Activated CD4-positive, alpha-beta T cell treated with anti-CD3 and anti-CD28 coated beads, Interleukin-2, amount 50 U/mL, for 24 hours (primary cell): ENCODE measurements around the gene TCF3.
"Not testable (repeated sequence)": the region's sequence is repeated elsewhere in the genome, so short reads cannot be mapped to it uniquely, and the experiment has no call there.

Source experiments
- DNase-seq, 2 donors: peaks; one replicate each; pipeline ENCODE4 v3.0.0-alpha.2; 2020; ENCODE audit warnings: low read depth in 1 of 2, low spot score in 1 of 2

Gene TCF3

DNA sequence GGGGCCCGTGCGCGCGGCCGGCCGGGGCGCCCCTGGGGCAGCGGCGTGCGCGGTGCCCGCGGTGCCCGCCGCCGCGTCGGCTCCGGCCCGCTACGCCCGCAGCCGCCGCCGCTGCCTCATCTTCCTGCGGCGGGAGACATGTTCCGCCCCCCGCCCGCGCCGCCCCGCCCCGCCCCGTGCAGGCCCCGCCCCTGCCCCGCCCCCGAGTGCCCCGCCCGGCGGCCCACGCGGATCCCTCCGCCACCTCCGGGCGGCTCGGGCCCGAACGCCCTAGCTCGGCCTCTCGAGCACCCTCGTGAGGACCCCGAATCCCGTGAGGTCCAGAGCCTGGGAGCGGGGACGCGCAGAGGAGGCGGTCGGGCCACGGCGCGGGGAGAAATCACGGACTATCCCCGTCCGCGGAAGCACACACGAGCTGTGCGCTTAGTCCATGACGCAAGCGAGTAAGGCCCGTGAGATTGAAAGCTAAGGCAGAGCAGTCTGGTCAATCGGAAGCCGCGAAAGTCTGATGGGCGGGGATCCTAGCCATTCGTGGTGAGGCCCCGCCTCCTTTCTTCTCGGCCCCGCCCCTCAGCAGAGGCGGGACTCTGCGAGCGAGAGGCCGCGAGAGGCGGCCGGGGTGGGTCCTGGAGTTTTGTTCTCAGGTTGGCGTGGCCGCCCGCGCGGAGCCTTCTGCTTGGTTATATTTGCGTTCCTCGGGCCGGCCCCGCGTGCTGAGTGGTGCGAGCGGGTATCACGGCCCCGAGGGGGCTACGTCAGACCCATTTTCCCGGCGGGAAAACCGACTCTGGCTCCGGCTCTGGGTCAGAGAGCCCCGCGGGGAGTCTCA lies at the start of gene TCF3:
TCF3 (minus strand) TSS at position 145 of the 829 bp plus-strand sequence. CDS start 2,367 bp downstream, outside the sequence.
- peak; percentile 97 to 98 for DNase-seq

DNA sequence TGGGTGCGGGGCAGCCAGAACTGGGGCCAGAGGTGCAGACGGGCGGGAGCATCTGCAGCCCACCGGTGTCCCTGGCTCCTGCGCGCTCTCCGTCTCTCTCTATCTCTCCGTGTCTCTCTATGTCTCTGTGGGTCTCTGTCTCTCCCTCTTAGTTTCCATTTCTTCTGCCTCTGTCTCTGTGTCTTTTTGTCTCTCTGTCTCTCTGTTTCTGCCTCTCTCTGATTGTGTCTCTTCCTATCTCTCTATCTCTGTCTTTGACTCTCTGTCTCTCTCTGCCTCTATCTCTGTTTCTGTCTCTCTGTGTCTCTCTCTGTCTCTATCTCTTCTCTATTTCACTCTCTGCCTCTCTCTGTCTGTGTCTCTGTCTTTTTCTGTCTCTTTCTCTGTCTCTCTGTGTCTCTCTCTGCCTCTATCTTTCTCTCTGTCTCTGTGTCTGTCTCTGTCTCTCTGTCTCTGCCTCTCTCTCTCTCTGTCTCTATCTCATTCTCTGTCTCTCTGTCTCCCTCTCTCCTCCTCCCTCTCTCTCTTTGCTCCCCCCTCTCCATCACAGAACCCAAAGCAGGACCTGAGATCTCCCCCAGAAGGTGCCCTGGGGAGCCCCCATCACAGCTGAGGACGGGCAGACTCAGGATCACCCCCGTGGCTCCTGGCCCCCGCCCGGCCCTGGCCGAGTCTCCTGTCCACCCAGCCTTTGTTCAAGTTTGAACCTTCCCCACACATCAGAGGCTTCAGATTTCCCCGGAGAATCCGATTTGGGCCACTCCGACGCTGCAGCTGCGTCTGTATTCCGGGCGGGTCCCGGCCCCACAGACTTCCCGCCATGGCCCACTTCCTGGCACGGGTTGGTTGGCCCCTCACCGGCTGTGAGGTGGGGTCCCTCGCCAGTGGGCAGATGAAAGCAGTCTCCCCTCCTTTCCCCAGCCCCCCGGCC lies 48.6 kb upstream of the TCF3 start:
- no peak for DNase-seq

DNA sequence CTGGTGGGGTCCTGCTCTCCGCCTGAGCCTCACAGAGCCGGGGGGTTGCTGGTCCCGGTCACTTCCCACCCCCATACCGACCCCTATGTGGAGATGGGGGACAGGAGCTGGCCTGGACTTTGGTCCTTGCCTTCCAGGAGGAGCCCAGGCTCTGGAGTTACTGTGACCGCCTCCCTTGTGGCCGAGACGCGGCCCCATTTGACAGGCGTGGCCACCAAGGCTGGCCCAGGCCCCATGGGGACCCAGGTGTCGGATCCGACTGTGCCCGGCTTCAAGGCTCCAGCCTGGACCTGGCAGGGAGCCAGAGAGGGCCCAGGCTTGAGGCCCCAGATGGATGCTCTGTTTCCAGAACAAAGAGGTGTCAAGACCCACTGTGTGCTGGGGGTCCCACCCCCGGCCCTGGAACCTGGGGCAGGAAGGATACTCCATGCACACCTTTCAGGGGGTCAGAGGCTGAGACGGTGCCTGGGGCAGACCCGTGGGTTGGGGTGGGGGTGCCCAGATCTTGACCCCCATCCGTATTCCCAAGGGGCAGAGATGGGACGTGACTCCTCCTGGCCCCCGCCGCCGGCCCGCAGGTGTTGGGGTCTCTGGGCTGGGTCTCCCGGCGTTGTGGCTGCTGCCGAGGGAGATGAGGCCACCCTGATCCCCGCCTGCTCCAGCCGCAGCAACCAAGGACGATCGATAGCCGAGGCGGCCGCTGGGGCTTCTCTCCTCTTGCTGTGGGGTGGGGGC lies 47.8 kb upstream of the TCF3 start:
- no peak for DNase-seq

DNA sequence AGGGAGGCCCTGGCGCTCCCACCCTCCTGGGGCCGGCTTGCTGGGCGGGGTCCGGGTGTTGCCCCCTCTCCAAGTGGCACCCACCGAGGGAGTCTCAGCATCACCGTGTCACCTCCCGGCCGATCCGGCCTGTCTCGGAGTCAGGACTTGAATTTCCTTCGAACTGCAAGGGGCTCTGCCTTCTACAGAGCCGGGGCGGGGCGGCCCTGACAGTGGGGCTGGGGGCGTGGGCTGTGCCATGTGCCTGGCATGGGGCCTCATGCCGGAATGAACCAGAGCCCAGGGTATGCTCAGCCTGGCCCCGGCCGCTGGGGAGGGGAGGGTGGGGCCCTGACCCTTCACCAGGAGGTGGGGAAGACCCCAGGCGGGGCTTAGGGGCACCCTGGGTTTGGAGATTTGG lies 47.0 kb upstream of the TCF3 start:
- no peak for DNase-seq

DNA sequence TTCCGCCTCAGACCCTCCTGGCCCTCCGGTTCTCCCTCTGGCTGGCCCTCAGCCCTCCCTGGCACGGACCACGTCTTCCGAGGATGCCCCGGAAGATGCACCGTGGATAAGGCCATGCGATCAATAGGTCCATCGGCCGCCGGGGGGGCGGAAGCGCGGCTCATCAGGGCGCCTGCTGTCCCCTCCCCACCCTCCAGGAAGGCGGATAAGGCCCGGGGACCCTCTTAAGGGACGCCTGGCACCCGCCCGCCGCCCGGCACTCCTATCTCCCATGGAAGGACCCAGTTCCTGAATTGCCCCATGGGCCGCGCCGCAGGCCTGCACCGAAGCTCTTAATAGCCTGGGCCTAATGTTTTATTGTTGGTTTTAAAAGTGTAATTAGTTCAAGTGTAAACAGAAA lies 46.2 kb upstream of the TCF3 start:
- DNase-seq, result no peak

DNA sequence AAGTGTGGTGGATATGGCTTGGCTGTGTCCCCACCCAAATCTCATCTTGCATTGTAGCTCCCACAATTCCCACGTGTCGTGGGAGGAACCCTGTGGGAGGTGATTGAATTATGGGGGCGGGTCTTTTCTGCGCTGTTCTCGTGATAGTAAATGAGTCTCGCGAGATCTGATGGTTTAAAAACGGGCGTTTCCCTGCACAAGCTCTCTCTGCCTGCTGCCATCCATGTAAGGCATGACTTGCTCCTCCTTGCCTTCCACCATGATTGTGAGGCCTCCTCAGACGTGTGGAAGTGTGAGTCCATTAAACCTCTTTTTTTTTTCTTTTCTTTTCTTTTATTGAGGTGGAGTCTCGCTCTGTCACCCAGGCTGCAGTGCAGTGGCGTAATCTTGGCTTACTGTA lies 43.1 kb upstream of the TCF3 start:
- not testable (repeated sequence) for DNase-seq

DNA sequence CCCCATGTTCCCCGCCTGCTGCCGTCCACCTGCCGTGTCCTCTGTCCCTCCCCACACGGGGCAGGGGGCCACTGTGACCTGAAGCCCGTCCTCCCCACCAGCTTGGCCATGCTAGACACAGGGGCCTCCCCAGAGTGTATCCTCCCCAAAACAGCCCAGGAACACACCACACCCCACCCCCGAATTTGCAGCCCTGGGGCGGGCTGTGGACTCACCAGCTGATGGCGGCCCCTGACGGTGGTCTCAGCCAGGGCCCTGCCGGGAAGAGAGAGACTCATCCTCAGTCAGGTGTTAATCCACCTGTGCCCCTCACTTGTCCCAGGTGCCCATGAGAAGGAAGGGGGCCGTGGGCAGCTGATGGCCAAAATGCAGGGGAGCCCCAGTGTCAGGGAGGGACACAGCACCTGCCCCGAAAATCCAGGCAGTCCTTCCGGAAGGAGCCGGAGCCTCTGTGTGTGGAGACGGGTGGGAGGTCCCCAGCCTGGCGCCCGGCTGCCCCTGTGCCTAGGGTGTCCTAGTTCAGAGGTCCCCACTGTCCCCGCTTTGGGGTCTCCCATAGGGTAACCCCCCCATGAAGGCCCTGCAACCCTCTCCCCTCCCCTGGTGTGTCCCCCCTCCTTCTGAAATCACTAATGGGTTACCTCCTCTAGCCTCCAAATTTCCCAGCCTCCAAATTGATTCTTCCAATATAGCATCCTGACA lies 39.3 kb upstream of the TCF3 start:
- no peak for DNase-seq

DNA sequence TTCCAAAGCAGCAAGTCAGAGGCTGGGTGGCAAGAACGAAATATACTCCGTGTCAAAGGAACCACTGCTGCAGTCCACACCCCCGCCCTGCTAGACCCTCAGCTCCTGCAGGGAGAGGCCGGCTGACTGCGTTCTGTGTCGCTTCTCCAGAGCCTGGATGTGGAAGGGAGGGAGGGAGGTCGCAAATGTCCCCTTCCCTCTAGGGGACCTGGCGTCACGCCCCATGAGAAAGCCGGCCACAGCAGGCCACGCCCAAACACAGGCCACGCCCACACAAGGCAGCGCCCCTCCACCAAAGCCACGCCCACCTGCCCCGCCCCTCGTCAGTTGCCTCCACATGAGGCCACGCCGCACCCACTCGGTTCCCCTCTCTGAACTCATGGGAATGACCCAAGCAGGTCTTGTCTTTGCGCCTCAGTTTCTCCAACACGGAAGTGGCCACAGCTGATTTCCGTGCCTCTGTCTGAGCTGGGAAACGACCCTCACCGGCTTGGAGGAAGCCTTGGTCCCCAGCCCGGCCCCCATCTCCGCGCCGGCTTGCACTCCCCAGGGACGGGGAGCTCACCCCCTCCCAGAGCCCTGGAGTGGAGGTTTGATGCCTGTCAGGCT lies 38.4 kb upstream of the TCF3 start:
- peak in 1 of 2 donors; percentile 13 for DNase-seq

DNA sequence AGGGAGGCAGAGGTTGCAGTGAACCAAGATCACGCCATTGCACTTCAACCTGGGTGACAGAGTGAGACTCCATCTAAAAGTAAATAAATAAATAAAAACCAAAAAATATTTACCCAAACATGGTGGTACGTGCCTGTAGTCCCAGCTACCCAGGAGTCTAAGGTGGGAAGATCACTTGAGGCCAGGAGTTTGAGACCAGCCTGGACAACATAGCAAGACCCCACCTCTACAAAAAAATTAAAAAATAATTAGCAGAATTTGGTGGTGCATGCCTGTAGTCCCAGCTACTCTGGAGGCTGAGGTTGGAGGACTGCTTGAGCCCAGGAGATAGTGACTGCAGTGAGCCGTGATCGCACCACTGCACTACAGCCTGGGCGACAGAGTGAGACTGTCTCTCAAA lies 33.4 kb upstream of the TCF3 start:
- not testable (repeated sequence) for DNase-seq

DNA sequence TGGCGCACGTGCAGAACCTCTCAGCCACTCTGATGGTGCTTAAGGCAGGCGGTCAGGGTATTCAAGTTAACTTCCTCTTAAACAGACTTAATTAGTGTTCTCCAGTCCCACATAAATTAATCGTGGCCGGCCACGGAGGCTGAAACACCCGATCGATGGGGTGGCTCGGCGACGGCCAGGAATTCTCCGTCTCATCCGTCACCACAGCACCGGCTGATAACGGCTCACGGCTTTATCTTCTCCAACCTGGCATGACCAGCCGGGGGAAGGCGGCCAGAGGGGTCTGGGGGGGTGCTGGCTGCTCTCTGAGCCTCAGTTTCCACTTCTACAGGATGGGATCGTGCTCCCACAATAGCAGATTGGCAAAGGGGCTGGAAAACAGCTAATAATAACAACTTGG lies 32.6 kb upstream of the TCF3 start:
- no peak for DNase-seq

DNA sequence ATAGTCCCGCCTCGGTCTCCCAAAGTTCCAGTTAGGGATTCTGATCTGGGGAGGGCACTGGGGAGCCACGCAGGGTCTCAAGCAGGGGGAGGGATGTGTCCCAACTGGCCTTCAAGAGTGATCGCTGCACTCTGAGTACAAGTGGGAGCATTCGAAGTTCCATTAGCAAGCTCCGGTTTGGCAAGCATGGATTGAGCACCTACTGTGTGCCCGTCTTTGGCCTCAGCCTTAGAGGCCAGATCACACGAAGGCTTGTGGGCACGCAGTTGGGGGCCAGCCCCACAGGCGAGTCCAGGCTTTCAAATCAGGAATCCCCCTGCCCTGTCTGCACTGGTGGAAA lies 32.1 kb upstream of the TCF3 start:
- DNase-seq, result no peak

DNA sequence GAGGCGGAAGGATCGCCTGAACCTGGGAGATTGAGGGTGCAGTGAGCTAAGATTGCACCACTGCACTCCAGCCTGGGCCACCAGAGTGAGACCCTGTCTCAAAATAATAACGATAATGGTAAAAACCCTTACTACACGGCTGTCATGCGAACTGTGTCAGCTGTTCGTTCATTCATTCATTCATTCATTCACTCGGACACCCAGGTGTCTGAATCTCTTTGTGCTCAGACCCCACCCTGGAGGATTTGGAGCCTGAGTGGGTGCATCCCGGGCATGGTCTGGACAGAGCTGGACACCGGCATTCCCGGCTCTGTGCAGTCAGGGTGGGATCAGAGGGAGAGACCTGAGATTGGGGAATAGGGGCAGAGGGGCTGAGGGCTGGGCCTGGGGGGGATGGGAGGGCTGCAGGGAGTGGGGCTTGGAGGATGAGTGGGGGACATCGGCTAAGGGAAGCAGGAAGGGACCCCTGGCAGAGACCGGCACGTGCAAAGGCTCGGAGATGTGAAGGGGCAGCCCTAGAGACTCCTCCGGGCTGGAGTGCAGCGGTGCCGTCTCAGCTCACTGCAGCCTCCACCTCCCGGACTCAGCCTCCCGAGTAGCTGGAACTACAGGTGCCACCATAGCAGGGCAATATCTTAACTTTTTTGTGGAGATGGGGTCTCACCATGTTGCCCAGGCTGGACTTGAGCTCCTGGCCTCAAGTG lies 31.6 kb upstream of the TCF3 start:
- DNase-seq, result no peak

DNA sequence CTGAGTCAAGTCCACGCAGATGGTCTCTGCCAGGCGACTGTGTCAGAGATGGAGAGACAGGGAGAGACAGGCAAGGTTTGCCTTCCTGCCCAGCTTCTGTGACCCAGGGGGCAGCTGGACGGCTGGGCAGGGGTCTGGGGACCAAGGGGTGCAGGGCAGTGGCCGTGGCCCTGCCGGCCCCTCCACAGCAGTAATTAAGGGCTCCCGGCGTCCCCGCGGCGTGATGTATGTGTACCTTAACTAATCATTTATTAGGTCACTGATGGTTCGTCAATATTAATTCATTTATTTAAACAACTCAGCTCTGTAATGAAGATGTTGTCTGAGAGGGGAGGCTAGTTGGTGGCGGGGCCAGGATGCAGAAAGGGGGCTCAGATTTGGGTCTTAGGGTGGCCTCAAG lies 28.6 kb upstream of the TCF3 start:
- no peak for DNase-seq

DNA sequence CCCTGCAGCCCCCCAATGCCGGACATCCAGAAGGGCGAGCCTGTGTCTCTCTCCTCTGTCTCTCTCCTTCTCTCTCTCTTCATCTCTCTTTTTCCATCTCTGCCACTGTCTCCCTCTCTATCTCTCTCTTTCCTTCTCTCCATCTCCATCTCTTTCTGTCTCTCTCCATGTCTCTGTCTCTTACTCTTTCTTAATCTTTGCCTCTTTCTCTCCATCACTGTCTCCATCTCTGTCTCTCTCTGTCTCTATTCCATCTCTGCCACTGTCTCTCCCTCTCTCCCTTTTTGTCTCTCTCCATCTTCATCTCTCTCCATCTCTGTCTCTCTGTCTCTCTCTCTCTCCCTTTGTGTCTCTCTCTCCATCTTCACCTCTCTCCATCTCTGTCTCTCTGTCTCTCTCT lies 25.7 kb upstream of the TCF3 start:
- DNase-seq, result no peak

DNA sequence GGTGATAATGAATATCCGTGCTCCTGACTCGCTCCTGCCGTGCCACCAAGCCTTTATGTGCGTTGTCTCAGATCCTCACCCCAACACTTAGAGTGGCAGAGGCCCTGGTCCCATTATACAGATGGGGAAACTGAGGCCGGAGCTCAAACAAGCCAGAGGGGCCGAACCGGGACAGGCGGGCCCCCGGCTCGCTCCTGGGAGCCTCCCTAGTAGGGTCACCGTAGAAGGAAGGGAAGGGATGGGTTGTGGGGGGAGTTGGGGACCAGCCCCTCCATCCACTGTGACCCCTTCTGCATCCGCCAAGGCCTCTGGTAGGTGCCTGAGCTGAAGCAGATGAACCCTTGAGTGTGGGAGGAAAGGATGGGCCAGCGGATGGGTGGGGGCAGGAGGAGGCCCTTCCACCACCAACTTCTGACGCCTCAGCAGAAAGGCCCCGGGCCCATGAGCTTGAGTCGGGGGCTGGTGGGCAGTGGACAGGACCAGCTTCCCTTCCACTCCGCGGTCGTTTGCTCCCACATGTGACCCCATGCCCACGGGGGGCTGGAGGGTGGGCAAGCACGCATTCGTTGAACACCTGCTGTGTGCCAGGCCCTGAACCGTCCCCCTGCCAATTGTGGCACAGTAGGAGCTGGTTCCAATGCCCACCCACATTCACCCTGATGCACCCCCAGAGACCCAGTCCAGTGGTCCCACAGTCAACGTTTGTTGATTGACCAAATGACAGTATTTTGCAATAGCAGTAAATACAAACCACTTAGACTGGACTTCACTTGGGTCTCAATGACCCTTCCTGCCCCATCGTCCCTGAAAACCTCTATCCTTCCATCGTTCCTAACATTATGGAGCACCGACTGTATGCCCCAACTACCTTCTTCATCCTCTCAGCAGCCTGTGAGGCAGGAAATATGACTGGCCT lies 24.2 kb upstream of the TCF3 start:
- no peak for DNase-seq

DNA sequence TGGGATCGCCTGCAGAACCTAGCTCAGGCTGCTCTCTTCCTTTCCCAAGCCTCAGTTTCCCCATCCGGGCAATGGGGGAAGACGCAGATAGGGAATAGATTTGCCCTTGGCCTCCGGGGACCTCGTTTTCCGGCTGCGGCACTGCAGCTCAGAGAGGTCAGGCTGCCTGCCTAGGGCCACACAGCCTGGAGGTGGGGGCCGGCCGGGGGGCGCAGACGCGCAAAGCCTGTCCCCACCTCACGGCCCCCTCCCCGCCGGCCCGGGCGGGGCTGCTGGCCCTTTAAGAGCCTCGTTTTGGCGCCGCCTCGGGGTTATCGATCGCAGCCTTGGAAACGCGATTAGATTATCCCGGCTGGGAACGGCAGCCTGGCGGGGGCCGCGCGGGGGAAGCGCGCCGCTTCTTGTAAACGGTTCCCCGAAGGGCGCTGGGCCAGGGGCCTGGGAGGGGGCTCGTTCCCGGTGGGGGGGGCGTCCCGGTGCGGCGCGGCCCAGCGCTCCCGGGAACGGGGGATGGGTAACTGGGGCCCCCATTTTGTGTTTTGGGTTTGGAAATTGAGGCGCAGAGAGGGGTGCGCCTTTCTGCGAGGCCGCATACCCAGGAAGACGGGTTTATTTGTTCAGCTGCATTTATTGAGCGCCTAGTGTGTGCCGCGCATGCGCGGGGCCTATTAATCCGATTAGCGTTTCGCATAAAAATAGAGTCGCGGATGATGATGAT lies 23.4 kb upstream of the TCF3 start:
- no peak for DNase-seq

DNA sequence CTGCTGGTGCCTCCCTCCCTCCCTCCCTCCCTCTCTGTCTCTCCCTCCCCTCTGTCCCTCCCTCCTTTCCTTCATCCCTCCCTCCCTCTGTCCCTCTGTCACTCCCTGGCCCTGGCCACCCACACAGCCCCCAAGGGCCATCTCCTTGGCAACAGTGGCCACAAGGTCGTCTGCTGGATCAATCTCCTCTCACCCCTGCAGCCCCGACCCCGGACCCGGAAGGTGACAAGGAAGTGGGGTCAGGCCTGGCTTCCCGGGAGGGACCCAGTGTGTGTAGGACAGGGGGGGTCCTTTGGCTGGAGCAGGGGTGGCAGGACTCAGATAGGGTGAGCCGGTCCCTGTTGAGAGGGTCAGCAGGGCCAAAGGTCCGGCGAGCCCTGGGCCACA lies 21.9 kb upstream of the TCF3 start:
- DNase-seq, result no peak

DNA sequence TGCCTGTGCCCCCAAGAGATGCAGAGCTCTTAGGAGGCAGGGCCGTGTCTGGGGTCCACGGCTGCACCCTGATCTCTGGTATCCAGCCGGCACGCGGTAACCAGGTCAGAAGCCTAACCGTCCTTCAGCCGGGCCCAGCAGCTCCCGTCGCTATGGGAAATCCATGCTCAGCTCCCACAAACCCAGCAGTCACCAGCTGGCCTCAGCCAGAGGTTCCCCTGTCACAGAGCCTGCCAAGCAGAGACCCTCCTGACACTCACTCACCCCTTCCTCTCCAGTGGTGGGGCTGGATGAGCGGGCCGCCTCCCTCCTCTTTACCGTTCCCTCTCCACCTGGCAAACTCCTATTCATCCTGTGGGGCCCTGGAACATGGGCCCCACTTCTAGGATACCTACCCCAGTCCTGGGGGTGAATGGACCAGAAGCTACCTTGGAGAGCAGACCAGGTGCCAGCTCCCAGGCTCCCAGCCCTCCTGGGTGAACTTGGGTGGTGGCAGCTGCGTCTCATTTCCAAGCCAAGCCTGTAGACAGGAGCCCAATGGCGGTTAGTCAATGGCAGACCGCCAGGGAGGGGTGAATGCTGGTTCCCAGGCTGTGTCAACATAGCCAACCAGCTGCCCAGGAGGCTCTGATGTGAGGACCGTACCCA lies 21.4 kb upstream of the TCF3 start:
- no peak for DNase-seq
